GM18868 (cell line): Measurements from ENCODE around the gene ELL.

ENCODE experiments used
- ATAC-seq: cut with Tn5 transposase; IDR thresholded peaks from one replicate; pipeline ENCODE4 v1.9.1; 2021; ENCODE audit warnings: mild to moderate bottlenecking, moderate library complexity; ENCODE audit not compliant: unreplicated experiment

ELL gene

DNA sequence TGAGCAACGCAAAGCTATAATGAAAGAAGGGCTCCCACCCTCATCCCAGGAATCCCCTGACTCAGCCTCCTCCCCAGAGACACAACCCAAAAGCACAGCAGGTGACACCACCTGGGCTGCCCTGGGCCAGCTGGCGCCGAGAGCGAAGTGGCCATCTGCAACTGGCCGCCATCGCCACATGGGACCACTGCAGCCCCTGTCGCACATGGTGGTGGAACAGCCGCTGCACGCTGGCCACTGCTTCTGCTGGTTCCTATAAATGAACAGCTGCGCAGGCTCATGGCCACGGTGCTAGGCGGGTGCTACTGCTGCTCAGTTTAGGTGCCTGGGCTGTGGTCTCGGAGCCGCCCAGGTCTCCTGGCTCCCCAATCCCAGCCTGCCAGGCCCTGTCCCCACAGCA, 72.3 kb downstream of the ELL start:
- ATAC-seq, result no peak

DNA sequence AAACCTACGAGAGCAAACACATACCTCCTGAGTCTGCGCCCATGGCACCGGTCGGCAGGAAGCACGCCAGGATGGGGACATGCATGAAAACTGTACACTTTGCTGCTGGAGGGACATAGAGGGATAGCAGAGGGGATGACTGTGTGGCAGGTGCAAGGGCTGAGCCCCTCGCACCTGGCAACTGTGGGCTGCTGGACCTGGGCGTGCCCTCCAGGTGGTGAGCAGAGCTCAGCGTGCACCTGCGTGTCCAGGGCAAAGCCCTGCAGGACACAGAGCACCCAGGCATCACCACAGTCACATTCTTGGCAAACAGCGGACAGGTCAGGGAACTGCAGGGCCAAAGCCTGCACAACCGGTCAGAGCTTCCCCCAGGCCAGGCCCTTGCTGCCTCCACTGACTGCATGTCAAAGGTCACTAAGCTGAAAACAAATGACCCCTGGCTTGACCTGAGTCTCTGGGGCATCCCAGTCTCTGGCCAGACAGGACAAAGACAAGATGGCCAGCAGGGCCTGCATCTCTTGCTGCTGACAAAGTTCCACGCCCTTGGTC, 75.0 kb downstream of the ELL start:
- no peak for ATAC-seq

DNA sequence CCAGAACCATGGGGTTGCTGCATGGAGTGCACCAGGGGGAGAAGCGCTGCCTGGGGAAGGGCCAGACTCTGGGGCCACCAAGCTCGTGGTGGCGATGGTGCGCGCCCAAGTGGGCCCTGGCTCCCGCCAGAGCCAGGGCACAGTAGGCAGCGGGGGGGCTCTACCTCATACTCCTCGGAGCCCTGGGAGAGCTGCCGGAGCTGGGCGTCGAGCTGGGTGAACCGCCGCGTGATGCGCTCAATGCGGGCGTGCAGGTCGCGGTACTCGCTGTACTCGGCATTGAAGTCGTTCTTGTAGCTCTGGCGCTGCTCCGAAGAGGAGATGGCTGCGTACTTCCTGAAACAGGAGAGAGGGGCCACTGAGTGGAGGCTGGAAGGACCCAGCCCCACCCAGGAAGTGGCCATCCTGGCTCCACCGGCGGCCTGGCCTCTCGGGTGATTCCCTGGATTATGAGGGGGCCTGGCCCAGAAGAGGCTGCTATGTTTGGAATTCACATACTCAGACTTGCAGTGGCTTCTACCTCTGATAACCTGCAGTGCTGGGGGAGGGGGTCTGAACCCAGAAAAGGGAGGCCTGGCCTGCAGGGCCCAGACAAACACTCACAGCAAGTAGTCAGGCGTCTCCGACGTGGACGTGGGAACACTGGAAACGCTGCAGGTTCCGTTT, 75.6 kb downstream of the ELL start:
- ATAC-seq, result no peak

DNA sequence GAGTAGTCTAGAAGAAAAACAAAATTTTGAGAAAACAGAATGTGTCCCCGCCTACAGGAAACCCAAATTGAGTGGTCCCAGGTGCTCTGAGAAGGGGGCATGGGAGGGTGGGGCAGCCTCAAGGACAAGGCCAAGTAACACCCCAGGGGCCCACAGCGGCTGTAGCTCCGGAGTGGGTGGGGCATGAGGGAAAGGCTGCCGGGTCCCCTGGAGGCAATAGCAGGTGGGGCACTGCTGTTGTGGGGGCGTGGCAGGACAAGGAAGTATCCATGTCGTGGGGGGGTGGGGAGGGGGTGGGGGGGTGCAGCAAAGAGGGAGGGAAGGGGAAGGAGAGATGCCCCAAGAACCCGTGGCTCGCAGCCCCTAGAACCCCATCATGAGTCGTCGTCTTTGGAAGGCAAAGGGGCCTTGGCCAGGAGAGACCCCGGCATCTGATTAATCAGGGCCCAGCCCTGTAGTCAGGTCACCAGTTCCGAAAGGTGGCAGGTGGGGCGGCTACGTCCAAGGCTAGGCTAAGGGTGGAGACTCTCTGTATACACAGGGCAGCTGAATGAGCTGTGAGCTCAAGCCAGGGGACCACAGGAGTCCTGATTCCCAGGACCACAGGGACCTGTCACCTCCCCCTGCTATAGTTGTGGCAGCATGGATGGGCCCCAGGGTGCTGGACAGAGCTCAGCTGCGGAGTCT, 76.5 kb downstream of the ELL start:
- no peak for ATAC-seq

DNA sequence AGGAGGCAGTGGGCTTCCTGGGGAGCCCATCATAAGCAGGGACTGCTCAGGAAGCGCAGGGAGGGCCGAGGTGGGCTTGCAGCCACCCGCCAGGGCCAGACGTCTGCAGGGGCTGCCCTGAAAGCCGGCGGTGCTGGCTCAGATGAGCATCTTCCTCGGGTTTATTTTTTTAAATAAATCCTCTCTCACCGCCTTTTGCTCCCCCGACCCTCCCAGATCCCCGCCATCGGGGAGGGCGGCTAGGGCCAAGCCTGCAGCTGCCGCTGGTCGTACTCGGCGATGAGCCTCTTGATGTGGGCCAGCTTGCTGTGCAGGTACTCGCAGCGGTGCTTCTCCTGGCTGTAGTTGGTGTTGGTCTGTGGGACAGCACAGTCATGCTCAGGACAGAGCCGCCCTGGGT, 77.4 kb downstream of the ELL start:
- ATAC-seq, result no peak

DNA sequence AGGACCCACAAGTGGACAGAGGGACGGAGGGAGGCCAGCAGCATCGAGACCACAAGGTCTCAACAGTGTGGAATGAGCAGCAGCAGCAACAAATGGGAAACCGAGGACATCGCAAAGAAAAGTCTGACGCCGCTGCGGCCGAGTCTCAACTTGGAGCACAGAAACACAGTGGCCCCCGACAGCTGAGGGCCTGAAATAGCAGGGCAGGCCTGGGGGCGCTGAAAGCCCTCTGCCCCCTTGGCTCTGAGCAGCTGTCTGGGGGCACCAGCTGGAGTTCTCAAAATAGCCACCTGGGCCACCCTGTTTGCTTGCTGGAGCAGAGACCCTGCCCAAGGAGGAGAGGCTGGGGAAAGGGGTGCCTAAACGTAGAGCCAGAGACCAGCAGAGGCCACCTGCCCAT, 78.0 kb downstream of the ELL start:
- no peak for ATAC-seq

DNA sequence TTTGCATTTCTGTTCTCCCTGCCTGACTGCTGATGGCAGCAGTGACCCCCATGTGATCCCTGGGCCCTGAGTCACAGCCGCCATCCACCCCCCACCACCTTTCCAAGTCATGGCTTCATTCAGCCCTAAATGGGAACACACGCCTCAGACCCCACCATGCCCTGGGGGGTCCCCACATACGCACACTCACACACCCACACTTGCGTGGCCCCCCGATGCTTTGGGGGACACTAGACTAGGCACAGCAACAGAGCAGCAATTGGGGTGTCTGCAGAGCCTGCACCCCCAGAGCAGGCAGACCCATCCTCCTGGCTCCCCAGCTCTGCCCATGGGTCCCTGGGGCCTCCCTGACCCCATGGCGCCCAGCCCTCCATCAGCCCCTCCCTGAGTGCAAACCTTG, 78.5 kb downstream of the ELL start:
- ATAC-seq, result no peak

DNA sequence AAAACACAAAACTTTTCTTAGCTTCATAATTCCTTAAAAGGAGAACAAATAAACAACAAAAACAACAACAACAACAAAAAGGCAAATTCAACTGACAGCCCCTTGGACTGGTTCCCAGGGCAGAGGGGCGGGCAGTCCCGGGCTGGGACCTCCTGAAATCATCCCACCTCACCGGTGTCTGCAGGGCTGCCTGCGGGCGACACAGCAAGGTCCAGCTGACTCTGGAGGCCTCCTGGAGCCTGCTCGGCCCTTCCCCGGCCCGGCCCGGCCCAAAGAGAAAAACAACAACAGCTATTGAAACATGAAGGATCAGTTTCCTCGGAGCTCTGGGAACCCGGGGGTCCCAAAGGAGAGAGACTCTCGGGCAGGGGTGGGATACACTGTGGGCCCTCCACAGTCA, 78.9 kb downstream of the ELL start:
- no peak for ATAC-seq

DNA sequence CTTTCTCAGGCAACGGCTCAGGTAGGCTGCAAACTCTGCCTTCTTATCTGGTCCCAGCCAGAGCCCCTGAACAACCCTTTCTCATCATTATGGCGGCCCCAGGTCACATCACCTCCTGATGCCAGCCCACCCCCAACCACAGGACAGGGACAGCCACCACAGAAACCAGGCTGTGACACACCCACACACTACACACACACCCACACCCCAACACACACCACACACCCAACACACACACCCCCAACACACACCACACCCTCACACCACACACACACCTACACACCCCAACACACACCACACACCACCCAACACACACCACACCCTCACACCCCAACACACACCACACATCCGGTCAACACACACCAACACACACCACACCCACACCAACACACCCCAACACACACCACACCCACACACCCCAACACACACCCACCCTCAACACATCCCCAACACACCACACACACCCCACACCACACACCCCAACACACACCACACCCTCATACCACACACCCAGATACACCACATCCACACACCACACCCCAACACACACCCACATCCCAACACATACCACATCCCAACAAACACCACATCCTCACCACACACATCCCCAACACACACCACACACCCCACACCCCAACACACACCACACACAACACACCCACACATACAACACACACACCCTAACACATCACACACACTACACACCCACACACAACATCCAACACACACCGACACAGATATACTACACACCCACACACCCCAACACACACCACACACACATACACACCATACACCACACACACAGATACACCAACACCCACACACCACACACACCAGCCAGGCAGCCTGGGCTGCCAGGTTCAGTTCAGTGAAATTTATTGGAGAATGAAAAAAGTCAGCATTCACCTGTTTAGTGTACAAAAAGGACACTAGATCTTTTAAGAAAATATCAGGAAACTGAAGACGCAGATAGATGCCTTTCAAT, 79.8 kb downstream of the ELL start:
- ATAC-seq, result no peak

DNA sequence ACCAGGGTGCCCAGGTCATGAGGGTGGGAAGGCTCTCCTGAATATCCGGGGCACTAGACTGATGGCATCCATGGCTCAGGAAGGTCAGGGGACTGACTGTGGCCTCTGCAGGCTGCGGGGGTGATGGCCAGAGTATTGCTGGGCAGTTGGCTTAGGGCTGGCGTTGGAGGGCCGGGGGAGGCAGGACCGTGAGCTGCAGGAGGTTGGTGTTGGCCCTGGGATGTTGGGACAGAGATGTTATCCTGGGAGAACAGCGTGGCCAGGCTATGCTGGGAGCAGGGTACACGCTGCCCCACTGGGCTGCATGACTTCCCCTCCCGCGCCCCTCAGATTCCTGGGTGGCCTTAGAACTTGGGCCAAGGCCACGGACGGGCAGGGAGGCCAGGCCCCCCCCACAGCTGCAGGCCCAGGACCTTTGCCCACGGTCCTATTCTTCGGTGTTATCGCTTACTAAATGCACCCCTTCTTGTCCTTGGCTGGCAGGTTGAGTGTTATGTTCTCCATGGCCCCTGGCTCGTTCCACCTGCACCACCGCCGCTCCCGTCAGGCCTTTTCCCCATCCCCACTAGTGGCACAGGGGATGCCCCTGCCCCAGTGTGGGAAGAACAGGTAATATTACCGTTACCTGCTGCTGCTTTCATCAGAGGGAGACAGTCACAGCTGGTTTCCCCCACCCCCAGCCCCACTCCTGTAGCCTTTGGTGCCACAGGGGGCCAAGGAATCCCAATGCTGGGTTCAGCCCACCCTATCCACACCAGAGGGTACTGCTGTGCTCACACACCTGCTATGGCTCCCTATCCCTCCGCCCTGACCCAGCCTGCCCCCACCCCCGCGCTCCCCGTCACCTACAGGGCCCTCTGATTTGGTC, 80.7 kb downstream of the ELL start:
- ATAC-seq, result no peak

DNA sequence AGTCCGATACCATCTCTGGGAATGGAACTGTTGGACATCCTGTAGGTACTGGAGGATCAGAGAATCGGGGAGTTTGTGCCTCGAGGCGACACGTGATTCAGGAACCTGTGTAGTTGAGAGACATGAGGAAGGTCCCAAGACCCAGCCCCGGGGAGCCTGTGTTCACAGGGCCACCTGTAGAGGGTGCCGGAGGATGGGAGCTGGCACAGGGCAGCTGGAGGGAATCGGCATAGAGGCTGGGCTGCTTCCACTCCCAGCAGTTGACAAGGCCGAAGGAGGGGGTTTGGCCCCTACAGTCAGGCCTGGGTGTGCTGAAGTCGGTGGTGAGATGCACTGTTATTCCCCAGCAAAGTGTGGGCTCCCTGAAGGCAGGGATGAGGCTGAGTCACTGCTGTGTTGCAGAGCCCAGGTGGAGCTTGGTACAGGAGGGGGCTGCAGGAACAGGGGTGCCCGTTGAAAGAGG, 81.4 kb downstream of the ELL start:
- no peak for ATAC-seq

DNA sequence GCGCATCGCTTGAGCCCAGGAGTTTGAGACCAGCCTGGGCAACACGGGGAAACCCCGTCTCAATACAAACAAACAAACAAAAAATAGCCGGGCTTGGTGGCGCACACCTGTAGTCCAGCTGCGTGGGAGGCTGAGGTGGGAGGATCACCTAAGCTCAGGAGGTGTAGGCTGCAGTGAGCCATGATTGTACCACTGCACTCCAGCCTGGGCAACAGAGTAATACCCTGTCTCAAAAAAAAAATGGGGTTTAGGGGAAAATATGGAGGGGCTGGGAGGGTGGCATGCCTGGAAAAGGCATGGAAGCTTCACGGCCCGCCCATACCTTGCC, 82.0 kb downstream of the ELL start:
- no peak for ATAC-seq

DNA sequence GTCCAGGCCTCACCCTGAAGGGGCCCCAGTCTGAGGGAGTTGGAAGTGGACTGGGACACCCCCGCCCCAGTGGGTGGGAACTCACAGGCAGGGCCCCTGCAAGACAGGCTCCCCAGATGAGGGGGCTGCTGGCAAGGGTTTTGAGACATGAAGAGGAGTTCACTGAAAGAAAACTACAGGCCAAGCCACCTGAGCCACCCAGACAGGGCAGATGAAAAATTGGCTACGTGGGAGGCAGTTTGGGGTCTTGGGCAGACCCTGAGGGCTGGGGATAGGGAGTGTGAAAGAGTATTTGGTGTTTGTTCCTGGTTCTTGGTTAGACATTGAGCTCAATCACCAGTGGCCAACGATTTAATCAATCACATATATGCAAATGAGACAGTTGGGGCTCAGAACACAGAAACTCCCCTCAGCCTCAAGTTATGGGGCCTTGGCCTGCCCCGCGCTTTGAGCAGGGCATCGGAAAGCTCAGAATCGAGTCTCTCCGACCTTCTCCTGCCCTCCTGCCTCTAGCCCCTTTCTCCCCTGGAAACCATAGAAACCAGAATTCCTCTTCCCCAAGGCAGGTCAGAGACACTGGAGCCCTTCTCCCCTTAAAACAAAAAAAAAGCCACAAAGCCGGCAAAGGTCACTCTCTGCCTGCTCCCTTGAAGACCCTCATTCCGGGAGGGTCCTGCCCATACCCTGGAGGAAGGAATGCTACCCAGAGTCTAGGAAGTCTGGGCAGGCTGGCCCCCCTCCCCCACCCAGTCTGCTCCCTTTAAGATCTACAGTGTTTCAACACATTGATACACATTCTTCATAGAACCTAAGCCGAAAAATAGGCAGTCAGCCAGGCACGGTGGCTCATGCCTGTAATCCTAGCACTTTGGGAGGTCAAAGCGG, 82.6 kb downstream of the ELL start:
- no peak for ATAC-seq

DNA sequence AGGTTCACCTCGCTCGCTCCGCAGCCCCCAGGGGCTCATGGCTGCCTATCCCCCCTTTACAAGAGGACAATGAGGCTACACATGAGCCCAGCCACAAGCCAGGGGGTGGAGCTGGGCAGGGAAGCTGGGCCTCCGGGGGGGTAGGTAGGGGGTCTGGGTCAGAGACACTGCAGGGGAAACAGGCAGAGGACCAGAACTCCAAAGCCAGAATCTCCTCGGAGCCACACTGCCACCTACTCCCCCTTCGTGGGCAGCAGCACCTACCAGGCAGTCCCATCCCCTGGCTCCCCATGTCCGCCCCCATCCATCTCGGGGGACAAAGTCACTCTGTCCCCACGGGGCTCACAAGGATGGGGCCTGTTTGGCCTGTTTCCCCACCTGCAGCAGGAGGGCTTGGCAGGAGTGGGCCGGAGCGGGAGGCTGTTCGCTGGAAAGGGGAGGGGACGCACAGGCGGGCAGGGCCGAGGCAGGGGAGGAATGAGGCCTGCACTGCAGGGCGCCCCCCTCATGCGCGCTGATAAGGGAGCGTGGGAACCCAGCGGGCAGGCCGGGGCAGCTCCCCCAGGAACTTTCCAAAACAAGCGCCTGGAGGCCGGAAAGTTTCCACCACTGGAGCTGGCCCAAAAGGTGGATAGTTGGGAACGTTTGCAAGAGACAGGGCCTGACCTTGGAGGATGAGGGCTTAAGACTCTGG, 83.4 kb downstream of the ELL start:
- no peak for ATAC-seq

DNA sequence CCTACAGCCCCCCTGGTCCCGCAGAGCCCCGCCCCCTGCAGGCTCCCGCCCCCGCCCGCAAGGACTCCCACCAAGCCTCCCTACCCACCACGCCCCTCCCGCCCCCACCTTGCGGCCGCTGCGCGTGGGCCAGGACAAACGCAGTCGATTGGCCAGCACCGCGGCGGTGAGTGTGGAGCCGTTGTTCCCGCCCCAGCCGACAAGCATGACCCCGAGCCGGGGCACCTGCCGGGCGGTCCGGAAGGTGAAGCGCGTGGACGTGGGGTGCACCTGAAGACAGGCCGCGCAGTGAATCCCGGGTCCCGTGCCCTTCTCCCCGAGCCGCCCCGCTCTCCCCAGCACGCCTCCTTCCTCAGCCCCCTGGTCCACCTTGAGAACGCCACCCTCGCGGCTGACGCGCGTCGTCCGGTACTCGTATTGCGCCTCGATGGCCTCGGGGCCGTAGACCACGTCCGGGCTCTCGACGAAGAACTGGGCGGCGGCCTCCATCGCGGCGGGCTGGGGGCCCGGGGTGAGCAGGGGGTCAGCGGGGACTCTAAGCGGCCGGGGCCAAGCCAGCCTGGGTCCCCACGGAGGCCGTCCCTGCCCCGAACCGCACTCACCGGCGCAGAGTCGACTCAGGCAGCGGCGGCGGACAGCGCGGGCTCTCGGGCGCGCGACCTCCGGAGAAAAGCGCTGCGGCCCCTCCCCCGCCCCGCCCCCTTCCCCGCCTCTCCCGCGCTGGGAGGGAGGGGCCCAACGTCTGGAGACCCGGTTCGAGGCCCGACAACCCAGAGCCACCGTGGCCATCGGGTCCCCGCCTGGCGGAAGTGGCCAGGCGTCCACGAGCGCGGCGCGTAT, 84.2 kb downstream of the ELL start, which contains the start of gene ISYNA1:
Gene ISYNA1, minus strand, starts transcription at position 643 of the 840 bp plus-strand sequence. Its CDS starts 154 bp downstream, at position 489.
- ATAC-seq, result no peak

DNA sequence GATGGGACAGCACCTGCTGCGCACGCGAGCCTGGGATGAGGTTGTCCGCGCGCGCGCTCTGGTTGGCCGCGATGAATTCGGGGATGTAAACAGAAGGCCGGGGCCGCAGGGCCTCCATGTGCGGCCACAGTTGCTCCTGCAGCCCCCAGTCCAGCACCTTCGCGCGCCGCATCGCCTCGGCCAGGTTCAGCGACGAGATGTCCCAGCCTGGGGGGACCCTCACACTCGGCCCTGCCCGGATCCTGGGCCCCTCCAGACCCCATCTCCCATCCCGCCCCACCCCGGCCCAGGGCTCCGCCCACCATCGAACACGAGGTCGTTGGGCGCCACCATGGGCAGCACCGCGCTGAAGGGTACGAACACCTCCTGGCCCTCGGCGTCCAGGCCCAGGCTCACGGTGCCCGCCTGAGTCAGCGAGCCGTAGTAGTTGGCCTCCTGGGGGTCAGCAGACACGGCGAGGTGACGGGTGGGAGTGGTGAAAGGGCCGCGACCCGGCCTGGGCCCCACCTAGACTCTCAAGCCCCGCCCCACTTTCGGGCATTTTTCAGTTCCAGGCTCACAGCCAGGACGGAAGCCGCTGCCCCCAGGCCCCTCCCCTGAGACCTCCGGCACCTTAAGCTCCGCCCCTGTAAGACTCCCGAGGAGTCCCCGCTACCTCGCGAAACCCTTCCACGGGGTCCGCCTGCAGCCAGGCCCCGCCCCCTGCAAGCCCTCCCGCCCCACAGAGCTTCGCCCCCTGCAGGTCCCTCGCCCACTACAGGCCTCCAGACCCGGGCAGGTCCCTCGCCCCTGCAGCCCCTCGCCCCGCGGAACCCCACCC, 85.0 kb downstream of the ELL start:
- peak; percentile 40 for ATAC-seq
